HG02943 (cell line): Measurements from ENCODE around the gene CHP1.
"Not testable (repeated sequence)": the region's sequence is repeated elsewhere in the genome, so short reads cannot be mapped to it uniquely, and the experiment has no call there.

Experiments
- ATAC-seq: cut with Tn5 transposase; IDR thresholded peaks from one replicate; pipeline ENCODE4 v1.9.1; 2021; ENCODE audit warnings: mild to moderate bottlenecking, low read depth, moderate library complexity; ENCODE audit not compliant: unreplicated experiment

CHP1 gene

DNA sequence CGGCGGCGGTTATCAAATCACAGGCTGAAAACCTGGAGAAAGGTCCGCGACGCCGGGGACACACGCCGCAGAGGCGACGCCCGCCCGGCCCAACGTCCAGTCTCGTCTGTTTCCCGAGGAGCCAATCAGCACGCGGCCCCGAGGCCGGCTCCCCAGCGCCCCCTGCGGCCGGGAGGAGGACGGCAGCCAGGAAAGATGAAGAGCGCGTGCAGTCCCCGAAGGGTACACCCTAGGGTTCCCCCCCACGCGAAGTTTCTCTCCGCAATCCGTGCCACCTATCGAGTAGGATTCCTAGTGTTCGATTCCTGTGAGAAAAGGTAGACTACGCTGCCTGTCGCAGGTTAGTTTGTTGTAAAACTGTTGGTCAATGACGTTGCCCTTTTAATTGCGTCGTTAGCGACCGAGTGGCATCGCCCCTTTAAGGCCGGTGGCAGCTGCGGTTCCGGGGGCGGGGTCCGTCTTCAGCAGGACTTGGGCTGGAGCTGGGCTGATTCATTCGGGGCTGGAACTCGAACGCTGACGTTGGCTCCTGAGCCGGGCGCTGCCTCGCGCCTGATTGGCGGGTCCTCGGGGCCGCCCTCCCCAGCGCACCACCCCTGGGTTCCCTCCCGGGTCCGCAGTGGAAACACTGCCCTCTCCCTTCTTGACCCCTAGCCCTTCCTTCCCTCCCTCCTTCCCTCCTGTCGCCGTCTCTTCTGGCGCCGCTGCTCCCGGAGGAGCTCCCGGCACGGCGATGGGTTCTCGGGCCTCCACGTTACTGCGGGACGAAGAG is at the start of gene CHP1, which contains the start of gene EXD1:
Gene CHP1, plus strand, starts transcription at position 619 of the 772 bp plus-strand sequence. Its CDS starts 115 bp downstream, at position 734.
Gene EXD1, minus strand, starts transcription at position 108 of the 772 bp plus-strand sequence. CDS start 4,182 bp downstream, outside the sequence.
- ATAC-seq, result peak; percentile 96

DNA sequence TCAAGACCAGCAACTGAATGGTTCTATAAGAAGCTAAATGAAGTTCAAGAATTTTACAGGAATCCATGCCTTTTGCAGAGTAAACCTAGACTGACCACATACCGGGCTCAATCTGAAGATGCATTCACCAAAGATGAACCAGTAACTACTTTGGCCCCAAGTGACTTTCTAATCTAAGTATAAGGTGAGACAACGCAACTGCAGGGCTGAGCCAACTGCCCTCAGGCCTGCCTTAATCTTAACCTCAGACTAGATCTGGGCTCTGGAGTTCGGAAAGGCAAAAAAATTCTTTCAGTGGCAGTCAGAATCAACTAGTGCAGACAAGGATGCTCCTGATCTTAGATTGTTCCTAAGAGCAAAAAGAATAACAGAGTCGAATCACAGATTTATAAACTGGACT is 48.8 kb upstream of the CHP1 start:
- no peak for ATAC-seq

DNA sequence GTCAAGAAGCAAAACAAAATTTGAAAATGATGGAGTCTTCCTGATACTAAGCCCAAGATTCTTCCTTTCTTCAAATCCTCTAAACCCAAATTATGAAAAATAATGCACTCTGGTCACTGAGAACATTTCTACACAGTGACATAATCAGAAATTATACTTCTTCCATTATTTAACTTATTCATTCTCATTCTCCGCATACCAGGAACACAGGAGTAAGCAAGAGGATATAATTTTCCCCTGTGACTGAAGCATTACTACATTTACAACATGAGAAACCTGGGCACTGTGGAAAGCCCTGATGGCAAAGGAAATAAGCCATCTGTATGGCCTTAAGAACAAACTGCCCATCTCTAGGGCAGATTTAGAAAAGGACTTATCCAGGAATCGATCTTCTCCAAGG is 47.5 kb upstream of the CHP1 start:
- no peak for ATAC-seq

DNA sequence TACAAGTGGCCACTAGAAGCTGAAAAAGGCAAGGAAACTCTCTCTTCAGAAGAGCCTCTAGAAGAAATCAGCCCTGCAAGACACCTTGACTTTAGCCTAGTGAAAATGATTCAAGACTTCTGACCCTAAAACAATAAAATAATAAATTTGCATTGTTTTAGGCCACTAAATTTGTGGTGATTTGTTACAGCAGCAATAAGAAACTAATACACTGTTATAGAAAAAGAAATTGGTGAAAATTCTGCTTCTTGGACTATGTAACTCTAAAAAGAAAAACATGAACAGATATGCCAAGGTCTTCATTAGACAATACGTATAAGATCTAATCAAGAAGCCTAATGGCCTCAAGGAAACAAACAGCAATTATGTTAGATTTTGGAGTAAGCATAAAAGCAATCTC is 36.6 kb upstream of the CHP1 start:
- ATAC-seq, result no peak

DNA sequence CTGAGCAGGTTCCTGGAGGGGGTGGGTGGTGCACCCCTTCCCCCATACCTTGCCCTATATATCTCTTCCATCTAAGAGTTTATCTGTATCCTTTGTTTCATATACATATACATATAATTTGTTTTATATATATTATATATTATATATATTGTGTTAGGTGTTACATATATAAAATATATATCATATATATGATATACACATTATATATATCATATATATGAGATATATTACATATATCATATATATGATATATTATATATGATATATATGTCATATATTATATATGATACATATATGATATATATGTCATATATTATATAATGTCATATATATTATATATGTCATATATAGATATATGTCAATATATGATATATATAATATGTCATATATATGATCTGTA is 31.6 kb upstream of the CHP1 start:
- no peak for ATAC-seq

DNA sequence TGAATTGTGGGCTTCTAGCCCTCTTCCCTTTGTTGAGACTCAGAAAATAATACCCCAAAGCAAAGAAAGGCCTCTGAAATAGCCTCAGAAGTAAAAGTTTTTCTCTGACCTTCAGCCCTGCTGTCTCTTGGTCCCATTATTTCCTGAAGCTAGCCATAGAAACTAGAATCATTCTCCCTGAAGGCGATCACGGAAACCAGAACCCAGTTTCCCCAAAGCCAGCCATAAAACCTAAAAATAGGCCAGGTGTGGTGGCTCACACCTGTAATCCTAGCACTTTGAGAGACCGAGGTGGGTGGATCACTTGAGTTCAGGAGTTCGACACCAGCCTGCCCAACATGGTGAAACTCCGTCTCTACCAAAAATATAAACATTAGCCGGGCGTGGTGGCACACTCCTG is 27.7 kb upstream of the CHP1 start:
- no peak for ATAC-seq

DNA sequence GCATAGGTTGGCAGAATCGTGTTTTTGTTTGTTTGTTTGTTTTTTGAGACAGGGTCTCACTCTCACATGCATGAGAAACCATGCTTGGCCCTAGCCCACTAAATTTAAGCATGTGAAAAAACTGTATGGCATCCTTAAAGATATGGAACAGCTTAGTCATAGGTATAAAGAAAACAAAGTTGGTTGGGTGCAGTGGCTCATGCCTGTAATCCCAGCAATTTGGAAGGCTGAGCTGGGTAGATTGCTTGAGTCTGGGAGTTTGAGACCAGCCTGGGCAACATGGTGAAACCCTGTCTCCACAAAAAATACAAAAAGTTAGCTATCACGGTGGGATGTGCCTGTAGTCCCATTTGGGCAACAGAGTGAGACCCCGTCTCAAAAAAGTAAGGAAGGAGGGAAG is 25.8 kb upstream of the CHP1 start:
- ATAC-seq, result no peak

DNA sequence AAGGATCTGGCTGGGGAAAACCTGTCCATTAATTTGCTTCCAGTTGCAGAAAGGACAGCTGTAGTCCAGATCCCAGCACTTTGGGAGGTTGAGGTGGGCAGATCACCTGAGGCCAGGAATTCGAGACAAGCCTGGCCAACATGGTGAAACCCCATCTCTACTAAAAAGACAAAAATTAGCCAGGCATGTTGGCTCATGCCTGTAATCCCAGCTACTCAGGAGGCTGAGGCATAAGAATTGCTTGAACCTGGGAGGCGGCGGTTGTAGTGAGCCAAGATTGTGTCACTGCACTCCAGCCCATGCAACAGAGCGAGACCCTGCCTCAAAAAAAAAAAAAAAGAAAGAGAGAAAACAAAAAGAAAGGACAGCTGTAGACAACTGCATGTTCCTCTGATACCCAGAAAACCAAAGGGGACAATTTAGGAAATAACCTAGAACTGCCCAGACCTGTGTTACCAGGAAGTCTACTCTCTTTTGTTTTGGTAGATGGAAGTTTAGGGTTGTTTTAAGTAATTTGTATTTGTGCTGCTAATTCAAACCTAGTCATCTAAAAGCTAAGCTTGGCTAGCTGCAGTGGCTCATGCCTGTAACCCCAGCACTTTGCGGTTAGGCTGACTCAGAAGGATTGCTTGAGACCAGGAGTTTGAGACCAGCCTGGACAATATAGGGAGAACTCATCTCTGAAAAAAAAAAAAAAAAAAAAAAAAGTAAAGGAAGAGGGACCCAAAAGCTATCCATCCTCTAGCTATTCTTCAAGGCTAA is 23.2 kb upstream of the CHP1 start:
- ATAC-seq, result no peak

DNA sequence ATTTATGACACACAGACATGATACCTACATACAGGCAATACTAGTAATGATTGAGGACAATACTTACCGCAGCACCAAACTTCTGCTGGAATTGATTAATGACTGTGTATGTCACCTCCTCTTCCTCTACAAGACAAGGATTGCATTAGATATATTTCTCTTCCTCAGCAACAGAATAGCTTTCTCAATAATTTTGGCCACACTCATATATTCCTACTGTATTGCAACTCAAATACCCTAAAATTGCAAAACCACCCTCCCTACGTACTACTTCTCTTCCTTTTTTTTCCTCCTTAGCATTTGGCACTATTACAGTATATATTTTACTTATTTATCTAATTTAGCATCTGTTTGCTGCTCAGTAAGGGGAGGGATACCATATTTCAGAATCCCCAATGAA is 15.4 kb upstream of the CHP1 start:
- ATAC-seq, result no peak

DNA sequence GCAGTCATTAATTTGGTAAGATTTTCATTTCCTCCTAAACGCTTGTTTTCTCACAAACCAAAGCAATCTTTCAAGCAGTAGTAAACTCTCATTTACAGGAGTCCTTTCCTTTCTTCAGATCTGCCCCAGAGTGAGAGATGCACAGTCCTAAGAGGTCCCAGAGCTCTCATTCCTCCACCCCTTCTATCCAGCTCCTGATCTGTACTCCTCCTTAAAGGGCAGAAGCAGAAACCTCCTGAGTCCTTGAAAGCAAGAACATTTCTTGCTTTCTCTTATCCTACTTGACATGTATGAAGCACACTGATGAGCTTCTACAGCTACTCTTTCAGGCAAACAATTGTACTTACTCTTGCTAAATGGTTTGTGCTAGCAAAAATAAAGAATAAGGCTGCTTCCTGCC is 12.2 kb upstream of the CHP1 start:
- ATAC-seq, result no peak

DNA sequence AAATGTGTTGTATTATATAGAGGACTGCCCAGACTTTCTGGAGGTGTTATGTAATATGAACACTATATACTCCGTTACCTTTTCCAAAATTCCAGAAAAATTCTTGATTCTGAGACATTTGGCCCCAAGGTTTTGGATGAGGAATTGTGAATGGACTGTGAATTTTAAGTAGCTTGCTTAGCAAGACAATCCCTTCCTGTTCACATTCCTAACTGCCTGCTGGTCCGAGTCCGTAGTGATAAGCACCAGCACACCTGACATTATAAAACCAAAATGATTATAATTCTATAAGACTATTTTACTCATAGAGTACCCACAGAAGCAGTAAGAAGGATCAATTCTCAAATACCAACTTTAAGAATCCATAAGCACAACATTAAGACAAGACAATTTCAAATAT is 11.7 kb upstream of the CHP1 start:
- ATAC-seq, result no peak

DNA sequence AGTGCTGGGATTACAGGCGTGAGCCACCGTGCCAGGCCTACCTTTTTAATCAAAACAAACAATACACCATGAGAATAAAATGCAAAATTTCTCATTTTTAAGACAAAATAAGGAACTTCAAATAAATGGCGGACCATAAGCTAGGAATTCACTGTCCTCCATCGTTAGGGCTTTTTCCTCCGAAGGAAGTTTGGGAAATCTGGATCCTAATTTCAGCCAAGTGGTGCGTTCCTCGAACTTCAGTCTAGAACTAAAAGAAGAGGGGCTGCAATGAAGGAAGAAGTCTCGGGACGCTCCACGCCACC is 771 bp upstream of the CHP1 start:
- ATAC-seq, result no peak

DNA sequence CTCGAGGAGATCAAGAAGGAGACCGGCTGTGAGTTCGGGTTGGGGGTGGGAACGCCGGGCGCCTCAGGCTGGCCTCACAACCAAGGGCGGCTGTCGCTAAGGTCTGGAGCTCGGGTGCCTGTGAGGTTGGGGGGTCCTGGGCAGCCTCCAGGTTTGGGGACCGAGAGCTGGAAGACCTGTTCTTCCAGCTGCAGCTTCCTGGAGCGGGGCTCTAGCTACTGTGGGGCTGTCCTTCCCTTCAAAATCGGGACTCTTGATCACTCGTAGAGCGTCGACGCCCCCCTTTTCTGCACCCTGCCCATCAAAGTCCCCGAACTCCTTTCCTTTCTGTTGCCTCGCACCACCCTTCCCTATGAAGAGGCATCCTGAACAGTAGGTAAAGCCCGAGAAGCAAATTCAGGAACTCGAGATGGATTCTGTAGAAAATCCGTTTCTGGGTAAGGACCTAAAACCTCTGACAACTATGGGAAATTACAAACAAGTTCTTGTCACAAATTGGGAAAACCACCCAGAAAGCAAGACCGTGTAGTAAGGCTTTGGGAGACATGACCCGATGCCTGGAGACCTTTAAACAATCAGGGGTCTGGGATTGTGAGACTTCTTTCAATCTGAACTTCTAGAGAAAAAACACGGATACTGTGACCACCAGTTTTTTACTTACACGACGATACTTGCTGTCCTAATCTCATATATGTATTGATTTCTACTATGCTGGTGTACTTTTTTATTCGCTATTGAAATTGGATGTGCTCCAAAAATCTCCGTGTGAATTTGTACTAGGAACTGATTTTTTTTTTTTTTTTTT is 556 bp downstream of the CHP1 start:
- peak; percentile 50 for ATAC-seq

DNA sequence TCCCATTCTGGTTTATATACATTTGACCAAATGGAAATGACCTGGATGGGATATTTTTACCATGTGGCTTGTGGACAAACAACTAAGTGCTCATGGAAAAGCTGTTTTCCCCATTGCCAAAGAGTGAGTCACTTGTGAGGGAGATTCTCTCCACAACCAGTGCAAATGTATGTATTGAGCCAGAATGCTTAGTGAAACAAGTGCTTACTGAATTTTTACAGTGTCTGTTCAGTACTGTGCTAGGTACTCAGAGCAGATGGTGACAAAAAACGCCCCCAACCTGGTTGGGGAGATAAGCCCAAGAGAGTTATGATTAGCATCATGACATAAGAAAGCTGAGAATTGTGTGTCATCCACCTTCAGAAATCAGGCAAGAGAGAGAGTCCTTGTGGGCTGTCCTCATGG is 2.3 kb downstream of the CHP1 start:
- no peak for ATAC-seq

DNA sequence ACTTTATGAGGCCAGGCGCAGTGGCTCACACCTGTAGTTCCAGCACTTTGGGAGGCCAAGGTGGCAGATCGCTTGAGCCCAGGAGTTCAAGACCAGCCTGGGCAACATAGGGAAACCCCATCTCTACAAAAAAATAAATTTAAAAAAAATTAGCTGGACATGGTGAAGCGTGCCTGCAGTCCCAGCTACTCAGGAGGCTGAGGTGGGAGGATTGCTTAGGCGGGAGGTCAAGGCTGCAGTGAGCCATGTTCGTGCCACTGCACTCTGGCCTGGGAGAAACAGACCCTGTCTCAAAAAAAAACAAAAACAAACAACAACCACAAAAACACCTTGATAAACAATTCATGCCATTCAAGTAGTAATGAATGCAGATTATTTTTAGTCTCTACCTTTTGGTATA is 4.2 kb downstream of the CHP1 start:
- not testable (repeated sequence) for ATAC-seq

DNA sequence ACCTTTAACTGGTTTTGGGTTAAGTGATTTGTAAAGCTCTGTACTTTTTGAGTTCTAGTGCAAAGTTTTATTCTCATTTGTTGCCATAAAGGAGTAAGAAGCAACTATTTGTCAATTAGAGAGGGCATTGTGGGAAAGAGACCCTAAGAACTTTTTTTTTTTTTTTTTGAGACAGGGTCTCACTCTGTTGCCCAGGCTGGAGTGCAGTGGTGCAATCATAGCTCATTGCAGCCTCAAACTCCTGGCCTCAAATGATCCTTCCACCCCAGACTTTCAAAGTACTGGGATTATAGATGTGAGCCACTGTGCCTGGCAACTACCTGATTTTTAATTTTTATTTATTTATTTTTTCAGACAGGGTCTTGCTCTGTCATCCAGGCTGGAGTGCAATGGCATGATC is 4.9 kb downstream of the CHP1 start:
- ATAC-seq, result no peak

DNA sequence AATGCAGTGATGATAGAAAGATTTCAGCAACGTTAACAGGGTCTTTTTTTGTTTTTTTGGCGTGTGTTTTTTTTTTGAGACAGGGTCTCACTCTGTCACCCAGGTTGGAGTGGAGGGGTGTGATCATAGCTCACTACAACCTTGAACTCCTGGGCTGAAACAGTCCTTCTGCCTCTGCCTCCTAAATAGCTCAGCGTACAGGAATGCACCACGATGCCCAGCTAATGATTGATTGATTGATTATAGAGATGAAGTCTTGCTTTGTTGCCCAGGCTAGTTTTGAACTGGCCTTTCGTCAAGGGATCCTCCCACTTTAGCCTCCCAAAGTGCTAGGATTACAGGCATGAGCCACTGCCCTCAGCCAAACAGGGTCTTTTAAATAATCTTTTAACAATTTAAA is 7.0 kb downstream of the CHP1 start:
- ATAC-seq, result no peak

DNA sequence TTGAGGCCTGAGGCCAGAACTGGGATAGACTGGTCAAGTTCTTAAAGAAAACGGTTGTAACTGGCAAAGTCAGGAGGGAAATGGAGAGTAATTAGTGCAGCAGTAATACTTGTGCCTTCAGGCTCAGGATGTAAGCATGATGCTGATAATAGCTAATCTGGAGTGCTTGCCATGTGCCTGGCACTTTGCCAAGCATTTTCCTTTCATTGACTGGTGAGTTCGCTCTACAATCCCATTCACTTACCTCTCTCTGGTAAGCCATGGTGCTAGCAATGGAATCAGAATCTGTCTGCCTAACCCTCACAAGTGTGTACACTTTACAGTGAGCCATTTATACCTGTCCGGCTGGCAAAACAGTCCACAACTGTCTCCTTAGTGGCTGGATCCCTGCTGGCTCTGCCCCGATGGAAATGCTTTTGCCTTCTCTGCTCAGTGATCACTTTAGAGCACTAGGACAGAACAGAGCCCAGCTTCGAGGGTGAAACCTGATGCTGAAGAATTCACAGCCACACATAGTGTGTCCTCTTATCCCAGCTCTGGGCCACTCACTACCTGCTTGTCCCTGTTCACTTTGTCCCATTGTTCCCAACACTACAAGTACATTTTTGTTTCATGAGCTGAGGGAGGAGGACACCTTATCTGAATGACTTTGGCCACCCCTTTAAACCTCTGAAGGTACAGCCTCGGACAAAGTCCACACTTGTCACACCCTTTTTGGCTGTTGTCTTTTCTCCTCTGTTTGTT is 10.3 kb downstream of the CHP1 start:
- ATAC-seq, result no peak

DNA sequence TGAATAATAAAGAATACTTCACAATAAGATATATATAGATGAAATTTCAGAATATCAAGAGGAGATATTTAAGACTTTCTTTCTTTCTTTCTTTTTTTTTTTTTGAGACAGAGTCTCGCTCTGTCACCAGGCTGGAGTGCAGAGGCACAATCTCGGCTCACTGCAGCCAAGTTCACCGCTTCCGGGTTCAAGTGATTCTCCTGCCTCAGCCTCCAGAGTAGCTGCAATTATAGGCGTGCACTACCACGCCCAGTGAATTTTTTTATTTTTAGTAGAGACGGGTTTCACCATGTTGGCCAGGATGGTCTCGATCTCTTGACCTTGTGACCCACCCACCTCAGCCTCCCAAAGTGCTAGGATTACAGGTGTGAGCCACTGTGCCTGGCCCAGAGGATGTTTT is 19.7 kb downstream of the CHP1 start:
- not testable (repeated sequence) for ATAC-seq

DNA sequence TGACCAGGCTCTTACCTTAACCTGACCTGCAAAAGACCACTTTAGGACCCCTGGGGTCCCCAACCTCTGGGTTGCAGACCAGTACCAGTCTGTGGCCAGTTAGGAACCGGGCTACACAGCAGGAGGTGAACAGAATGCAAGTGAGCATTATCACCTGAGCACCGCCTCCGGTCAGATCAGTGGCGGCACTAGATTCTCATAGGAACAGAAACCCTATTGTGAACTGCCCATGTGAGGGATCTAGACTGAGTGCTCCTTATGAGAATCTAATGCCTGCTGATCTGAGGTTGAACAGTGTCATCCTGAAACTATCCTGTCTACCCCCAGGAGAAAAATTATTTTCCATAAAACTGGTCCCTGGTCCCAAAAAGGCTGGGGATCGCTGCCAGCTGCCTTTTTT is 20.3 kb downstream of the CHP1 start:
- no peak for ATAC-seq

DNA sequence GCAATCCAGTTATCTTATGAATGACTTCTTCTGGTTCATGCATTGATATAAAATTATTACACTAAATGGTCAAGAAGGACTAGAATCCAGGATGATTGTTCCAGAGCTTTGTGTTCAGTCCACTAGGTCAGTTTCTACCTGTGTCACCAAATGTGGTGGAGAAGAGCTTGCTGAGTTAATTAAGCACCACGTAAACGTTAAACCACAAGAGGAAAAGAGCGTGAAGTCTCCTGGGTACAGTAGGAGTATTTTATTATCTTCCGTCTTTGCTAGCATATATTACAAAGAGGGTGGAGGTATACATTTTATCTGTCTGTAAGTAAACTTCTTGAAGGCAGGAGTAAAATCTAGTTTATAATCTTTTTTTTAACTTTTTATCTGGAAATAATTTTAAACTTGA is 23.5 kb downstream of the CHP1 start:
- ATAC-seq, result no peak
